ENCODE results near the gene CEP152. TPM values are rescaled to one million over a fixed set of nuclear protein-coding genes. Genes with fewer than 3 reads are reported as not detected.
"Not testable (repeated sequence)": the region's sequence is repeated elsewhere in the genome, so short reads cannot be mapped to it uniquely, and the experiment has no call there.

Gene CEP152
- total RNA-seq, 1 donor from 2014 or later = 8.0 TPM

- H3K27me3 Mint-ChIP-seq (ENCODE audit: unreplicated experiment) = peaks cover 4% of the 10 kb centered on the region
- peaks cover 7% of the 10 kb centered on the region for H3K9me3 Mint-ChIP-seq (ENCODE audit: unreplicated experiment)
- H3K4me1 Mint-ChIP-seq (ENCODE audit: low read depth, unreplicated experiment) = peaks cover 32% of the 10 kb centered on the region
- no peak for TF ChIP-seq CTCF (IDR thresholded peaks at IDR 0.05; ENCODE audit: partially characterized antibody, unreplicated experiment)
- DNase-seq = no peak
- H3K27ac Mint-ChIP-seq (ENCODE audit: unreplicated experiment) = no peak overlapping the region
- no peaks in the 10 kb centered on the region for H3K36me3 Mint-ChIP-seq (ENCODE audit: unreplicated experiment)
- H3K4me3 Mint-ChIP-seq (ENCODE audit: unreplicated experiment) = no peak overlapping the region
Measured at GRCh38 chr15:48796521-48796920, 14.3 kb downstream of the CEP152 start.

- Mint-ChIP-seq H3K27ac (ENCODE audit: unreplicated experiment) (no peak overlapping the region), H3K36me3 (ENCODE audit: unreplicated experiment) (no peaks in the 10 kb centered on the region), H3K27me3 (ENCODE audit: unreplicated experiment) (peaks cover 4% of the 10 kb centered on the region), H3K9me3 (ENCODE audit: unreplicated experiment) (peaks cover 7% of the 10 kb centered on the region), H3K4me3 (ENCODE audit: unreplicated experiment) (no peak overlapping the region), H3K4me1 (ENCODE audit: low read depth, unreplicated experiment) (peaks cover 27% of the 10 kb centered on the region)
- no peak for DNase-seq
- no peak for TF ChIP-seq CTCF (IDR thresholded peaks at IDR 0.05; ENCODE audit: partially characterized antibody, unreplicated experiment)
Measured at GRCh38 chr15:48795901-48796300, 15.0 kb downstream of the CEP152 start.

- no peaks in the 10 kb centered on the region for H3K36me3 Mint-ChIP-seq (ENCODE audit: unreplicated experiment)
- peaks cover 4% of the 10 kb centered on the region for H3K27me3 Mint-ChIP-seq (ENCODE audit: unreplicated experiment)
- TF ChIP-seq CTCF (IDR thresholded peaks at IDR 0.05; ENCODE audit: partially characterized antibody, unreplicated experiment) = no peak
- no peak for DNase-seq
- peaks cover 7% of the 10 kb centered on the region for H3K9me3 Mint-ChIP-seq (ENCODE audit: unreplicated experiment)
- H3K4me1 Mint-ChIP-seq (ENCODE audit: low read depth, unreplicated experiment) = peaks cover 18% of the 10 kb centered on the region
- no peak overlapping the region for H3K4me3 Mint-ChIP-seq (ENCODE audit: unreplicated experiment)
- no peak overlapping the region for H3K27ac Mint-ChIP-seq (ENCODE audit: unreplicated experiment)
Measured at GRCh38 chr15:48794697-48795134, 16.2 kb downstream of the CEP152 start.

GRCh38 chr15:48792408-48792807 is 18.5 kb downstream of the CEP152 start:
- TF ChIP-seq CTCF (IDR thresholded peaks at IDR 0.05; ENCODE audit: partially characterized antibody, unreplicated experiment) = no peak
- Mint-ChIP-seq H3K4me1 (ENCODE audit: low read depth, unreplicated experiment) (peaks cover 3% of the 10 kb centered on the region), H3K27ac (ENCODE audit: unreplicated experiment) (no peak overlapping the region), H3K36me3 (ENCODE audit: unreplicated experiment) (no peaks in the 10 kb centered on the region), H3K27me3 (ENCODE audit: unreplicated experiment) (no peaks in the 10 kb centered on the region), H3K4me3 (ENCODE audit: unreplicated experiment) (no peak overlapping the region), H3K9me3 (ENCODE audit: unreplicated experiment) (no peaks in the 10 kb centered on the region)
- DNase-seq = no peak

GRCh38 chr15:48790466-48791115 is 20.3 kb downstream of the CEP152 start:
- DNase-seq; H3K27me3 Mint-ChIP-seq (ENCODE audit: unreplicated experiment); H3K27ac Mint-ChIP-seq (ENCODE audit: unreplicated experiment); H3K4me3 Mint-ChIP-seq (ENCODE audit: unreplicated experiment); H3K4me1 Mint-ChIP-seq (ENCODE audit: low read depth, unreplicated experiment); H3K36me3 Mint-ChIP-seq (ENCODE audit: unreplicated experiment); H3K9me3 Mint-ChIP-seq (ENCODE audit: unreplicated experiment): not testable (repeated sequence)

All from glutamatergic neuron (in vitro differentiated cells).